HTERT RPE-1 (cell line): Measurements from ENCODE around the gene CMTM3.
"Not testable (repeated sequence)": the region's sequence is repeated elsewhere in the genome, so short reads cannot be mapped to it uniquely, and the experiment has no call there.

ENCODE experiments used
- in situ Hi-C: fragments of 300-500 bp; cut with MboI; formaldehyde crosslinking; loops from 4 replicates; pipeline ENCODE4 v1.14.3; 2020; ENCODE audit warnings: low sequenced_read_pairs

Gene CMTM3

GRCh38 chr16:66660422-66661209 is 56.1 kb downstream of the CMTM3 start:
- in situ Hi-C loops: no loop called here

DNA sequence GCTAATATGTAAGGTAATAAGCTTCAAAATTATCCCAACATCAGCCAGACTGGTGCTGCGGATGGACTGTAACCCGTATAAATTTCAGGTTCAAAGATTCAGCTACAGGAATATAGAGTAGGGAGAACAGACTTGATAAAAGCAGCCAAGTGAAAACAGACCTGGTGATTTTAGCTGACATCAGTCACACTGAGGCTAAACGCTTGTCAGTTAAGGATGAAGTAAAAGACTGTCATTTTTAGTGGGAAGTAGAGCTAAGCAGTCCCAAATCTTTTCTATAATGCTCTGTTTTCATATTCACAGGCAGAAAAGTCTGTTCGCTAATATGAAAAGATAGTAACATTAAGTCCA is 56.7 kb downstream of the CMTM3 start:
- in situ Hi-C loops: no loop called here

DNA sequence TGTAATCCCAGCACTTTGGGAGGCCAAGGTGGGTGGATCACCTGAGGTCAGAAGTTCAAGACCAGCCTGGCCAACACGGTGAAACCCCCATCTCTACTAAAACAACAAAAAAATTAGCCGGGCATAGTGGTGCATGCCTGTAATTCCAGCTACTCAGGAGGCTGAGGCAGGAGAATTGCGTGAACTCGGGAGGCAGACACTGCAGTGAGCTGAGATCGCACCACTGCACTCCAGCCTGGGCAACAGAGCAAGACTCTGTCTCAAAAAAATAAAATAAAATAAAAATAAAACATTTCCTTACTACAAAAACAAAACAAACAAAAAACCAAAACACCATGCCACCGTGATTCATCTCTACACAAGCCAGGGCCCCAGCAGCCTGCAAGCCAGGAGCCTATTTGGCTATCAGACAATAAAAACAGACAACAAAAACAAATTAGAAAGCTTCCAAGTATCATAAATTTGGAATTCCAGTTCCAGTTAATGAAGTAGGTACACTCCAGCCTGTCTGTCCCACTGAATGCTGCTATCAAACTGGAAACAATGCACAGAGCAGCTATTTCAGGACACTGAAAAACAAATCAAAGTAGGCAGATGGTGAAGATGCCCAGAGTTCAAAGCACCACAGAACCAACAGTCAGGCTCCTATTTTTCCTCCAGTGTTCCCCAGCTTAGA is 57.3 kb downstream of the CMTM3 start:
- in situ Hi-C loops: not testable (repeated sequence)

GRCh38 chr16:66662445-66663194 is 58.1 kb downstream of the CMTM3 start:
- in situ Hi-C loops: no loop called here
